ENCODE measurements around the gene MYMX. TPM values are rescaled to one million over a fixed set of nuclear protein-coding genes. Genes with fewer than 3 reads are reported as not detected.

The MYMX gene
- total RNA-seq, 1 experiment from 2014 or later = 1.8 TPM

GRCh38 chr6:44203955-44204354 is 12.8 kb upstream of the MYMX start:
- no peaks in the 10 kb centered on the region for H3K36me3 ChIP-seq (ENCODE audit: control insufficient read depth, insufficient read depth, low read length)
- in situ Hi-C loops (cut with HindIII; ENCODE audit: low pct_unique_long_range_greater_than_20kb, low sequenced_read_pairs) (no loop called here), intact Hi-C loops (cut with micrococcal nuclease; ENCODE audit: unreplicated experiment) (no loop called here)
- no peak overlapping the region for H3K4me3 ChIP-seq (ENCODE audit: low read depth in 2 of 2, low read length in 2 of 2)
- H3K9me3 ChIP-seq (ENCODE audit: control insufficient read depth, insufficient read depth, low read depth, low read length) = no peaks in the 10 kb centered on the region
- peak overlapping the region; percentile 68 for H3K27ac ChIP-seq (ENCODE audit: low read length)
- CTCF ChIA-PET = no interaction called here
- POLR2A ChIA-PET = no interaction called here
- peak; percentile 46; the same call in 1 of the 2 replicates for ATAC-seq
- no TSS peak for BruUV-seq (replicated peaks)
- no peak for DNase-seq (ENCODE audit: low read depth, low spot score)
- TF ChIP-seq POLR2AphosphoS5 (IDR thresholded peaks at IDR 0.05; ENCODE audit: low read depth, low read length) = no peak
- no peak for TF ChIP-seq CTCF (IDR thresholded peaks at IDR 0.05)
- TF ChIP-seq, protein P1, sequence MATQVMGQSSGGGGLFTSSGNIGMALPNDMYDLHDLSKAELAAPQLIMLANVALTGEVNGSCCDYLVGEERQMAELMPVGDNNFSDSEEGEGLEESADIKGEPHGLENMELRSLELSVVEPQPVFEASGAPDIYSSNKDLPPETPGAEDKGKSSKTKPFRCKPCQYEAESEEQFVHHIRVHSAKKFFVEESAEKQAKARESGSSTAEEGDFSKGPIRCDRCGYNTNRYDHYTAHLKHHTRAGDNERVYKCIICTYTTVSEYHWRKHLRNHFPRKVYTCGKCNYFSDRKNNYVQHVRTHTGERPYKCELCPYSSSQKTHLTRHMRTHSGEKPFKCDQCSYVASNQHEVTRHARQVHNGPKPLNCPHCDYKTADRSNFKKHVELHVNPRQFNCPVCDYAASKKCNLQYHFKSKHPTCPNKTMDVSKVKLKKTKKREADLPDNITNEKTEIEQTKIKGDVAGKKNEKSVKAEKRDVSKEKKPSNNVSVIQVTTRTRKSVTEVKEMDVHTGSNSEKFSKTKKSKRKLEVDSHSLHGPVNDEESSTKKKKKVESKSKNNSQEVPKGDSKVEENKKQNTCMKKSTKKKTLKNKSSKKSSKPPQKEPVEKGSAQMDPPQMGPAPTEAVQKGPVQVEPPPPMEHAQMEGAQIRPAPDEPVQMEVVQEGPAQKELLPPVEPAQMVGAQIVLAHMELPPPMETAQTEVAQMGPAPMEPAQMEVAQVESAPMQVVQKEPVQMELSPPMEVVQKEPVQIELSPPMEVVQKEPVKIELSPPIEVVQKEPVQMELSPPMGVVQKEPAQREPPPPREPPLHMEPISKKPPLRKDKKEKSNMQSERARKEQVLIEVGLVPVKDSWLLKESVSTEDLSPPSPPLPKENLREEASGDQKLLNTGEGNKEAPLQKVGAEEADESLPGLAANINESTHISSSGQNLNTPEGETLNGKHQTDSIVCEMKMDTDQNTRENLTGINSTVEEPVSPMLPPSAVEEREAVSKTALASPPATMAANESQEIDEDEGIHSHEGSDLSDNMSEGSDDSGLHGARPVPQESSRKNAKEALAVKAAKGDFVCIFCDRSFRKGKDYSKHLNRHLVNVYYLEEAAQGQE (IDR thresholded peaks at IDR 0.05; ENCODE audit: insufficient read depth in 1 of 2, low read depth in 2 of 2, low read length in 1 of 2) = no peak
- no peak for TF ChIP-seq SIN3A (IDR thresholded peaks at IDR 0.05; ENCODE audit: borderline replicate concordance, insufficient read depth, low read depth, low read length)
- TF ChIP-seq TCF7L2 (IDR thresholded peaks at IDR 0.05; ENCODE audit: low read depth, low read length) = no peak
- H3K27me3 ChIP-seq (ENCODE audit: control insufficient read depth, insufficient read depth, low read length) = no peaks in the 10 kb centered on the region
- peaks cover 30% of the 10 kb centered on the region for H3K4me1 ChIP-seq (ENCODE audit: control insufficient read depth, insufficient read depth, low read length)

- no TSS peak for BruUV-seq (replicated peaks)
- TF ChIP-seq CTCF (IDR thresholded peaks at IDR 0.05) (no peak), POLR2AphosphoS5 (IDR thresholded peaks at IDR 0.05; ENCODE audit: low read depth, low read length) (no peak), TCF7L2 (IDR thresholded peaks at IDR 0.05; ENCODE audit: low read depth, low read length) (no peak), SIN3A (IDR thresholded peaks at IDR 0.05; ENCODE audit: borderline replicate concordance, insufficient read depth, low read depth, low read length) (no peak)
- TF ChIP-seq, protein P1 (IDR thresholded peaks at IDR 0.05; ENCODE audit: insufficient read depth in 1 of 2, low read depth in 2 of 2, low read length in 1 of 2) = no peak
- no peaks in the 10 kb centered on the region for H3K36me3 ChIP-seq (ENCODE audit: control insufficient read depth, insufficient read depth, low read length)
- no peak overlapping the region for H3K27ac ChIP-seq (ENCODE audit: low read length)
- no peak overlapping the region for H3K4me3 ChIP-seq (ENCODE audit: low read depth in 2 of 2, low read length in 2 of 2)
- intact Hi-C loops (cut with micrococcal nuclease; ENCODE audit: unreplicated experiment) = no loop called here
- DNase-seq (ENCODE audit: low read depth, low spot score) = no peak
- no peaks in the 10 kb centered on the region for H3K9me3 ChIP-seq (ENCODE audit: control insufficient read depth, insufficient read depth, low read depth, low read length)
- in situ Hi-C loops (cut with HindIII; ENCODE audit: low pct_unique_long_range_greater_than_20kb, low sequenced_read_pairs) = no loop called here
- POLR2A ChIA-PET = interaction anchor here (0.5 kb wide), 1 partner anchor 32 kb away, joined by 3 read pairs; no protein-coding TSS in a partner anchor
- H3K27me3 ChIP-seq (ENCODE audit: control insufficient read depth, insufficient read depth, low read length) = no peaks in the 10 kb centered on the region
- H3K4me1 ChIP-seq (ENCODE audit: control insufficient read depth, insufficient read depth, low read length) = peaks cover 20% of the 10 kb centered on the region
- no peak for ATAC-seq
- CTCF ChIA-PET = interaction anchor here (0.6 kb wide), 1 partner anchor 46 kb away, joined by 6 read pairs; no protein-coding TSS in a partner anchor
Measured at GRCh38 chr6:44207966-44208365, 8.8 kb upstream of the MYMX start.
